GM10847 (cell line): ENCODE results near the gene CX3CL1.

Experiments
- POLR2A ChIP-seq: IDR thresholded peaks from 2 replicates; pipeline ENCODE4 v1.6.1; 2011; ENCODE audit not compliant: insufficient read length; ENCODE audit errors: extremely low read depth

The CX3CL1 gene

DNA sequence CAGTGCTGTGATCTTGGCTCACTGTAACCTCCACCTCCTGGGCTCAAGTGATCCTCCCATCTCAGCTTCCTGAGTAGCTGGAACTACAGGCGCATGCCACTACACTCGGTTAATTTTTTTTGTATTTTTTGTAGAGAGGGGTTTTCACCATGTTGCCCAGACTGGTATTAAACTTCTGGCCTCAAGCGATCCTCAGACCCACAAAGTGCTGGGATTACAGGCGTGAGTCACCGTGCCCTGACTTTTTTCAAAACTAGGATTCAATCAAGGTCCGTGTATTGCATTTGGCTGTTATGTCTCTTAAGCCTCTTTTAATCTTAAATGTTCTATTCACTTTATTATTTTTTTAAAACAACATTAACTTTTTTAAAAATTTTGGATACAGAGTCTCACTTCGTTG, 18.0 kb upstream of the CX3CL1 start:
- no peak for TF ChIP-seq POLR2A

DNA sequence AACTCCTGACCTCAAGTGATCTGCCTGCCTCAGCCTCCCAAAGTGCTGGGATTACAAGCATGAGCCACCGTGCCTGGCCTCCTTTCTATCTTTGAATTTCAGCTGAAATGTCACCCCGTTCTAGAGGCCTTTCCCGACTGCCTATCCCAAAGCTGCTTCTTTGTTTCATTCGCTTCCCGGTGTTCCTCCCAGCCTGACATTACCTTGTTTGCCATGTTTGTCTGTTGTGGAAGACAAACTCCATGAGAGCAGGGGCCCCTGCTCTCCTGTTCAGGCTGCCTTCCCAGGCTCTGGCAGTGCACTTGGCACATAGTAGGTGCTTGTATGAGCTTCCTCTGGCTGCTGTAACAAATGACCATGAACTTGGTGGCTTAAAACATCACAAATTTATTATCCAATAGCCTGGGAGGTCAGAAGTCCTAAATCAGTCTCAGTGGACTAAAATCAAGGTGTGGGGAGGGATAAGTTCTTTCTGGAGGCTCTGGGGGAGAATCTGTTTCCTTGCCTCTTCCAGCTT, 16.3 kb upstream of the CX3CL1 start:
- no peak for TF ChIP-seq POLR2A

DNA sequence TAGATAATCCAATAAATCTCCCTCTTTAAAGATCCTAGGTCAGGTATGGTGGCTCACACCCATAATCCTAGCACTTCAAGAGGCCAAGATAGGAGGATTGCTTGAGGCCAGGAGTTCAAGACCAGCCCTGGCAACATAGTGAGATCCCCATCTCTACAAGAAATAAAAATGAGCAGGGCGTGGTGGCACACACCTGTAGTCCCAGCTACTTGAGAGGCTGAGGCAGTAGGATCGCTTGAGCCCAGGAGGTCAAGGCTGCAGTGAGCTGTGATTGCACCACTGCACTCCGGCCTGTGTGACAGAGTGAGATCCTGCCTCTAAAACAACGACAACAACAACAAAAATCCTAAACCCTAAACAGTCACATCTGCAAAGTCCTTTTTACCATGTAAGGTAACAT, 15.7 kb upstream of the CX3CL1 start:
- no peak for TF ChIP-seq POLR2A

DNA sequence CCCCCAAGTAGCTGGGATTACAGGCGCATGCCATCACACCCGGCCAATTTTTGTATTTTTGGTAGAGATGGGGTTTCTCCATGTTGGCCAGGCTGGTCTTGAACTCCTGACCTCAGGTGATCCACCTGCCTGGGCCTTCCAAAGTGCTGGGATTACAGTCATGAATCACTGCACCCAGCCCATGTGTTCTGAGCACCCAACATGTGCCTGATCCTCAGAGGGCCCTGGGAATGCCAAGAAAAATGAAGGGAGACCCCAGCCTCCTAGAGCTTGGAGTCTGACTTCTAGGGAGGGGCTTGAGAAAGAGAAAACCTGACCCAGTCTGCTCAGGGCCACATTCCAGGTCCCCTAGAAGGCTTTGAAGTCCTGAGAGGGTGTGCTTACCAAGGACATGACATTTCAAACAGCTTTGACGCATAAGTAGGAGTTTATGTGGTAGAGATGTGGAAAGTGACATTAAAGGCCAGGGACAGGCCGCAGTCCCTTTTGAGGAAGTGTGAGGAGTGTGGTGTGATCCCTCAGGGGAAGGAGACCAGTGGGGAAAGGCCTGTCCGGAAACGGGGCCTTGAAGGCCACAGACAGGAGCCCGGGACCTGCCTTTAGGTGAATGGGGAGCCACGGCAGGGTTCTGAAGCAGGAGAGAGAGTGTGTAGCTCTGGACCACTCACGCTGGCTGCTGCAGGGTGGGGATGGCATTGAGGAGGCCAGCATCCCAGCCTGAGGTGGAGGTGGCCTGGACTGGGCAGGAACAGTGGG, 14.8 kb upstream of the CX3CL1 start:
- TF ChIP-seq POLR2A: no peak

DNA sequence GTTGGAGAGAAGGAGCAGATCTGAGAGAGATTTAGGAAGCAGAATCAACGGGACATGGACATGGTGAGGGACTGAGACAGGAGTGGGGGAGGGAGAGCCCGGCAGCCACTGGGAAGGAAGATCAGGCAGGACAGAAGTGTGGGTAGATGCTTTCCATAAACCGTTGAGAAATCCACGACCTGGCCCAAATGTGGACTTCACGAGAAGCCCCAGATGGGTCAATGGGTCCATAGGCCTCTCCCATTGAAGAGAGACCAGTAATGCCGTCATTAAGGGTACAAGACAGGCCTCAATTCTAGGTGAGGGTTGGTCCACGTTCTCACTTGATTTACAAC, 14.2 kb upstream of the CX3CL1 start:
- TF ChIP-seq POLR2A: no peak

DNA sequence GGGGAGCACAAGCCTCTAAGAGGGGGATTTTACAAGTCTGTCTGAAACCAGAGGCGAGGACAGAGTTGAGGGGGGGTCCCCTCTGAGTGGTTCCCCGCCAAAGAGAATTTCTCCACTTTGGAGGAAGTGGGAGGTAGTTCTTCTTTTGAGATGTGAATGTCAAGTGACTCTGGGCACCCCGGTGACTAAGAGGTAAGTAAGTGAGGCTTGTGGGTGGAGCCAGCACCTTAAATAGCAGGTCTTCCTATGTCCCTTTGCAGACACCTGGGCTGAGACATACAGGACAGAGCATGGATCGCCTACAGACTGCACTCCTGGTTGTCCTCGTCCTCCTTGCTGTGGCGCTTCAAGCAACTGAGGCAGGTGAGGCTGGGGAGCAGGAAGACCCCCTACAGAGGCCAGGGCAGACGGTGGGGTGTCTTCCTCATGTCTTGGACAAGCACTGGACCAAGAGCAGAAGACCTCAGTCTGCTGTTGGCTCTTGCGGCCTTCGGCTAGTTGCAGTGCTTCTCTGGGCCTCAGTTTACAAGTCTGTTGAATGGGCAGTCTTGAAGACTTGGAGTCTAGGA, 13.7 kb upstream of the CX3CL1 start, which contains the start of gene CCL22:
CCL22 (plus strand) TSS at position 257 of the 569 bp plus-strand sequence; CDS start at position 291, 34 bp downstream.
- TF ChIP-seq POLR2A: peak; percentile 45

DNA sequence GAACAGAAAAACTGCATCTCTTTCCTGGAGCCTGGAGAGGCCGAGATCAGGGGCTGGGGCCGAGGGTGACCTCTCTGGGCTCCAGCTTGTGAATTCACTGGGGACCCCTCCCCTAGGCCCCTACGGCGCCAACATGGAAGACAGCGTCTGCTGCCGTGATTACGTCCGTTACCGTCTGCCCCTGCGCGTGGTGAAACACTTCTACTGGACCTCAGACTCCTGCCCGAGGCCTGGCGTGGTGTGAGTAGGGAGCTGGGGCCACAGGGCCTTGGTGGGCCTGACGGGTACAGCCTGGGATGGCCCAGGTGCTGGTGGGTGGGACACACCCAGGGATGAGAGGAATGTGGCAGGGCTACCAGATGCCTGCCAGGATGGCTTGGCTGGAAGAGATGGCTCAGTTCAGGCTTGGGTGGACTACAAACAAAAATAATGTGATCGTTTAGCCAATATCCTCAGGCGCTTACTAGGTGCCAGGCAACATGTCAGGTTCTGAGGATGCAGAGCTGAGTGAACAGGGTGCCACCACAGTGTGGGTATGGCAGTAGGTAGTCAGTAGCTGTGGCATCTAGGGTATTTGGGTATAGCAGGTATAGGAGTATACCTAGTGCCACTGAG, 11.9 kb upstream of the CX3CL1 start:
- no peak for TF ChIP-seq POLR2A

DNA sequence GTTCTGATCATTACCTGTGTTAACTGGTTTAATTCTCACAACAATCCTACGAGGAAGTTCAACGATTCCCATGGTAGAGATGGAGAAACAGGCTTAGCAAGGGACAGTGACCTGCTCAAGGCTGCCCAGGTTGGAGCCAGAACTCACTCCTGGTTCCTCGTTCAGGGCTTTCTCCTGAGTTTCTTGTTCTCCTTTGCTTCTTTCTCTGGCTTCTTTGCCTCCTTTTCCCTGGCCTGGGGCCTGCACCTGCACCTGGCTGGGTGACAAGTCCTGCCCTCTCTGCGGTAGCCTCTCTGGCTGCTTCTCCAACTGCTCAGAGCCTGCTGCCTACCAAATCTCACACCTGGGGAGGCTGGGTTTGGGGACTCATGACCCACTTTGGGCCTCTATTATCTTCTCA, 10.9 kb upstream of the CX3CL1 start:
- TF ChIP-seq POLR2A: no peak

DNA sequence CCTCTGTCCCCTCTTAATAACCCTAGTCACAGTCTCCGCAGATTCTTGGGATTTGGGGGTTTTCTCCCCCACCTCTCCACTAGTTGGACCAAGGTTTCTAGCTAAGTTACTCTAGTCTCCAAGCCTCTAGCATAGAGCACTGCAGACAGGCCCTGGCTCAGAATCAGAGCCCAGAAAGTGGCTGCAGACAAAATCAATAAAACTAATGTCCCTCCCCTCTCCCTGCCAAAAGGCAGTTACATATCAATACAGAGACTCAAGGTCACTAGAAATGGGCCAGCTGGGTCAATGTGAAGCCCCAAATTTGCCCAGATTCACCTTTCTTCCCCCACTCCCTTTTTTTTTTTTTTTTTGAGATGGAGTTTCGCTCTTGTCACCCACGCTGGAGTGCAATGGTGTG, 8.1 kb upstream of the CX3CL1 start:
- no peak for TF ChIP-seq POLR2A

DNA sequence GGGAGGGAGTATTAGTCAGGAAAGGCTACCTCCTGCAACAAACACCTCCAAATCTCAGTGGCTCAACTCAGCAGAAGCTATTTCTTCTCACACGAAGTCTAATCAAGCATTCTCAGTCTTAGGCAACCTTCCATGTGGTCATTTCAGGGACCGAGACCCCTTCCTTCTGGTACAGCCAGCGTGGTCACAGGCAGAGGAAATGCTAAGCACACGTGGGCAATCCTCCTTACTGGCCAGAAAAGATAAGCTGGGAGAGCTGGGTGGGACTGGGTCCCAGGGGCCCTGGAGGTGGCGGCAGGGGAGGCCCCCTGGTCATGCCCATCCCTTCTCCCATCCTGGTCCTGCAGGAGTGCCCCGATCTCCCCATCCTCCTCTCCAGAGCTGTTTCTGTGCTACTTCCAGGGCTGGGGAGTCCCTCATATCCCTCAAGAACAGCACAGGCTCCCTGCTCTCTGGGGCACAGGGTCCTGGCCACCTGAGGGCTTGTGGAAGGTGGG, 5.7 kb upstream of the CX3CL1 start:
- peak; percentile 14 for TF ChIP-seq POLR2A

DNA sequence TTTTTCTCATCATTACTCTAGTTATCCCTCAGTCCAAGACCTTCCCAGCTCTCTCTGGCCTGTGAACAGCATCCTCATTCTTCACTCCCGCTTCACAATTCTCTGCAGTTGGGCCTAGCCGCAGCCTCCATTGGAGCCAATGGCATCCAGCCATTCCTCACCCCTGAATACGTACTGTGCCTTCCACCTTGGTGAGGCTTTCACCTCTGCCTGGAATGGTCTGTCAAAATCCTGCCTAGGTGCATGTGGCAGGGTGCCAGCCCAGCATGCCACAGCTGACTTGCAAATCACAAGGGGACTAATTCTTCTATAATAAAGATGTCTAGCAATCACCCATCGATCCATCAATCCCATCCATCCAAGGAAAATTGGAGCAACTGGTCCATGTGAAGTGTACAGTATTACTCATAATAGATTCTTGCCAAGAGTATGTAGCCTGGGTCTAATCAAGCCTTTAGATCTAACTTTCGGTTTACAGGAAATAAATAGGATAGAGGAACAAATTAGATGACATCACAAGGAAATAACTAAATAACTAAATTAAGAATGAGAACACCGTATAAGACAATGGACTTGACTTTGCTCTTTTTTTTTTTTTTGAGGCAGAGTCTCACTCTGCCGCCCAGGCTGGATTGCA, 5.1 kb upstream of the CX3CL1 start:
- peak; percentile 9 for TF ChIP-seq POLR2A

DNA sequence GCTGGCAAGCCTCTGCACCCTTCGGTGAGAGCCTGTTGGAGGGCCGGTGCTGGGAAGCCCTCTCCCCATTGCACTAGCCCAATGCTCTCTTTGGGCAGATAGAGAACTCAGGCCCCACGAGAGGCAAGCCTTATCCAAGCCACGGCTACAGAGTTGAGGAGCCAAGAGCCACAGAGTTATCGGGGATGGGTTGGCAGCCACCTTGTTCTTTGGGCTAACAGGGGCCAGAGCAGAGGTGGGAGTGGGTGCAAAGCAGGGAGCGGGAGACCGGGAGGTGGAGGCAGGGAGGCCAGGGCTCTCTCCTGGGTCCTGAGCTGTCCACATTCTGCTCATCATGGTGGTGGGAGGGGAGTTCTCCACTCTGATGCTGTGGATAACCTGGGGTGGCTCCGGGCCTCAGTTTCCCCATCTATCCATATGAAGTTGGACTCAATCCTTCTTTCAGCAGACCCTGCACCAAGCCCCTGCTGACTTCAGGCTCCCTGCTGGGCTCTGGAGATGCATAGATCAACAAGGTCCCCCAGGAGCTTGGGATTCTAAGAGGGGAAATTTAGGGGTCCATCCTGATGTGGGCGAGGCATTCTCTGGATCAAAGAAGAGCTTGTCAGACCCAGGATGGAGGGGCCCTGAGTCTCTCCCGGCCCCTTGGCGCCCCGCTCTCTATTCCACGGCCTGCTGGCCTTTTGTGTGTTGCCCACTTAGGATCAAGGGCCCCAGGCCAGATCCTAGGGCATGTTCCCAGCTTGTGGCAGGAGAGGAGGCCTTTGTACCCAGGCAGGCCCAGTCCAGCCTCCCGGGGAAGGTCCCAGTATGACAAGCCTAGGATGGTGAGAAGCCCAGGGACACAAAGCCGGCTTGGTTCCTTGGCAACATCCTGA, 557 bp upstream of the CX3CL1 start:
- no peak for TF ChIP-seq POLR2A

DNA sequence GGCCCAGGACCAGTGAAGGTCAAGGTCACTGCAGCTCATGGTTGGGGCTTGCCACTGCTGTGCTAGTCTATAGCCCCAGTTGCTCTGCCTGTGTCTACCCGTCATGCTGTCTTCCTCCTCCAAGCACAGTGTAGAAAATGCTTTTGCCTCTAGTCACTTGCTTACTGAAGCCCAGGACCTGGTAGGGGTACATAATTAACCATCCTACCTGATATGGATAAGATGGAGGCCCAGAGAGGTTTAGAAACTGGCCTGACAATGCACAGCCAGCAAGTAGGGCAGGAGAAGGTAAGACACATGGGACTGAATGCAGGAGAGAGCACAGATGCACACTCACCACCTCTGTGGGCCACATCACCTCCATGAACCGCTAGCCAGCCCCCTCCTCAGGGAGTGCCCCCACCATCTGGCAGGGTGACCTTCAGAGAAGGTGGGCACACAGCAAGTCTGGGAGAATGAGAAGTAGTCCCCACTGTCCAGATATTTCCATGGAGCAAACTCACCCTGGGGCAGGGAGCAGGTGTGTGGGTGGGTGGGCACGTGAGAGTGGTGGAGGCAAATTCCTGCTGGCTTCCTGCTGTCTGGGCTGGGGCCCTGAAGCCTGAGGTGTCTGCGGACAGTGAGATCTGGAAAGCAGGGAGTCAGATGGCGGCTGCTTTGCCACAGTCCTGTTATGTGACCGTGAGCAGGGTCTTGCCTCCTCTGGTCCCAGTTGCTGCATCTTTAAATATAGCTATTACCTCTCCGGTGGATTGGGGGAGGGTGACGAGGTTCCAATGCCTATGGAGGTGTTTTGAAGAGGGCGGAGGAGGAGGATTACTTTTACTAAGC, 1.0 kb downstream of the CX3CL1 start:
- TF ChIP-seq POLR2A: no peak

DNA sequence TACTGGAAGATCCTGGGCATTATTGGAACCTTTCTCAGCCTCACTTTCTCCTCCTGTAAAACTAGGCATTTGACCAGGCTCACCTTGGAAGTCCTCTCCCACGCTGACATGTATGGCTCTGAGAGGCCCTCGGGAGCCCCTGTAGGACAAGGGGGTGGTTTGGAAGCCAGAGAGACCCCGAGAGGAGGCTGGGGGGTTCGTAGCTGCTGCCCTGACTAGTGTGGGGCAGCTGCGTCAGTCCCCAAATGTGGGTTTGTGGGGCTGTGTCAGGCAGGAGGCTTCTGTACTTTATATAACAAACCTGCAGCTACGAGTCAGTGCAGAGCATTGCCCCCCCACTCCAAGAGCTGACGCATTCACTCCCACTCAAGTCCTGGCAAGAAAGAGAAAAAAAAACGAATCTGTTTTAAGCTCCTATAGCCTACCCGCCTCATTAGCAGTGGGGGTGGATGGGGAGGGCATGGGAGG, 1.8 kb downstream of the CX3CL1 start:
- no peak for TF ChIP-seq POLR2A

DNA sequence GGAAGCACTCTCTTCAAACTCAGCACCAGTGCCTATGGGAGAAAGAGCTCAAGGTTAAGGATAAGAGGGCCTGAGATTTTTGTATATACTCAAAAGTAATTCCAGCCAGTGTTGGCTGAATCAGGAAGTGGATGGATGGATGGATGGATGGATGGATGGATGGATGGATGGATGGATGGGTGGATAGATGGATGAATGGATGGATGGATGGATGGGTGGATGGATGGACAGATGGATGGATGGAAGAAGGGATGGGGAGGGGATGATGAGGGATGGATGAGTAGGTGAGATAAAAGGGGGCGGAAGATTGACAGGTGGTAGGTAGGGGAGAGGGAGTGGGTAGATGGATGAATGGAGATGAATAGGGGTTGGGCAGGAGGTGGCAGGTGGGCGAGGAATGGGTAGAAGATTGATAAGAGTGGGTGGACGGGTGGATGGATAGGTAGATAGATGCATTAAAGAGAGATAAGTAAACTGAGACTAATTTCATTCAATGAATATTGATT, 4.1 kb downstream of the CX3CL1 start:
- TF ChIP-seq POLR2A: no peak
